NB4 (cell line): ENCODE results near the gene KCNC1.

Source experiments
- DNase-seq: peaks from one replicate; pipeline ENCODE4 v3.0.0; 2010; ENCODE audit warnings: low read depth
- H3K4me3 ChIP-seq: one replicate; pipeline ENCODE4 v1.5.1; 2011; ENCODE audit warnings: mild to moderate bottlenecking, low read depth, low read length, moderate library complexity
- MYC ChIP-seq: IDR thresholded peaks from 2 replicates; pipeline ENCODE4 v1.6.1; 2011; ENCODE audit warnings: low read depth, low read length
- POLR2A ChIP-seq: IDR thresholded peaks from 2 replicates; pipeline ENCODE4 v1.6.1; 2011; ENCODE audit warnings: mild to moderate bottlenecking; ENCODE audit not compliant: insufficient read length; ENCODE audit errors: extremely low read depth
- TF ChIP-seq, protein P1 (sequence below): IDR thresholded peaks from one replicate; pipeline ENCODE4 v1.5.1; 2012; ENCODE audit warnings: low read depth, low read length
- TF ChIP-seq, protein P2 (sequence below): IDR thresholded peaks from 2 replicates; pipeline ENCODE4 v1.6.1; 2011; ENCODE audit warnings: low read depth, low read length

The KCNC1 gene

DNA sequence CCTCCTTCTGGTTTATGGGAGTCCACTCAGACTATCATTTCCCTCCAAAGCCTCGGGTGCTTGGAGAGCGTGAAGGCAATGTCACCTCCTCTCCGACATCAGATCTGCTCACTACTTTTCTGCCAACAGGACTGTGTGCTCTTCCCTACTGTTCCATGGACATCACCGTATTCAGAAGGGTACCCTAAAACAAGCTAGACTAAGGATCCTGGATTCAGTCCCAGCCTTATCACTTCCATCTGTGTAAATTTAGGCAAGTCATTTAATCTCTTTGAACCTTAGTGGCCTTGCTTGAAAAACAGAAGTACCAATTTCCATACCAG, 78.2 kb downstream of the KCNC1 start:
- TF ChIP-seq, protein P1, sequence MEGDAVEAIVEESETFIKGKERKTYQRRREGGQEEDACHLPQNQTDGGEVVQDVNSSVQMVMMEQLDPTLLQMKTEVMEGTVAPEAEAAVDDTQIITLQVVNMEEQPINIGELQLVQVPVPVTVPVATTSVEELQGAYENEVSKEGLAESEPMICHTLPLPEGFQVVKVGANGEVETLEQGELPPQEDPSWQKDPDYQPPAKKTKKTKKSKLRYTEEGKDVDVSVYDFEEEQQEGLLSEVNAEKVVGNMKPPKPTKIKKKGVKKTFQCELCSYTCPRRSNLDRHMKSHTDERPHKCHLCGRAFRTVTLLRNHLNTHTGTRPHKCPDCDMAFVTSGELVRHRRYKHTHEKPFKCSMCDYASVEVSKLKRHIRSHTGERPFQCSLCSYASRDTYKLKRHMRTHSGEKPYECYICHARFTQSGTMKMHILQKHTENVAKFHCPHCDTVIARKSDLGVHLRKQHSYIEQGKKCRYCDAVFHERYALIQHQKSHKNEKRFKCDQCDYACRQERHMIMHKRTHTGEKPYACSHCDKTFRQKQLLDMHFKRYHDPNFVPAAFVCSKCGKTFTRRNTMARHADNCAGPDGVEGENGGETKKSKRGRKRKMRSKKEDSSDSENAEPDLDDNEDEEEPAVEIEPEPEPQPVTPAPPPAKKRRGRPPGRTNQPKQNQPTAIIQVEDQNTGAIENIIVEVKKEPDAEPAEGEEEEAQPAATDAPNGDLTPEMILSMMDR, result no peak
- TF ChIP-seq, protein P2, sequence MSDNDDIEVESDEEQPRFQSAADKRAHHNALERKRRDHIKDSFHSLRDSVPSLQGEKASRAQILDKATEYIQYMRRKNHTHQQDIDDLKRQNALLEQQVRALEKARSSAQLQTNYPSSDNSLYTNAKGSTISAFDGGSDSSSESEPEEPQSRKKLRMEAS, result no peak
- TF ChIP-seq POLR2A (no peak), MYC (no peak)
- no peak for DNase-seq
- no peak overlapping the region for H3K4me3 ChIP-seq

DNA sequence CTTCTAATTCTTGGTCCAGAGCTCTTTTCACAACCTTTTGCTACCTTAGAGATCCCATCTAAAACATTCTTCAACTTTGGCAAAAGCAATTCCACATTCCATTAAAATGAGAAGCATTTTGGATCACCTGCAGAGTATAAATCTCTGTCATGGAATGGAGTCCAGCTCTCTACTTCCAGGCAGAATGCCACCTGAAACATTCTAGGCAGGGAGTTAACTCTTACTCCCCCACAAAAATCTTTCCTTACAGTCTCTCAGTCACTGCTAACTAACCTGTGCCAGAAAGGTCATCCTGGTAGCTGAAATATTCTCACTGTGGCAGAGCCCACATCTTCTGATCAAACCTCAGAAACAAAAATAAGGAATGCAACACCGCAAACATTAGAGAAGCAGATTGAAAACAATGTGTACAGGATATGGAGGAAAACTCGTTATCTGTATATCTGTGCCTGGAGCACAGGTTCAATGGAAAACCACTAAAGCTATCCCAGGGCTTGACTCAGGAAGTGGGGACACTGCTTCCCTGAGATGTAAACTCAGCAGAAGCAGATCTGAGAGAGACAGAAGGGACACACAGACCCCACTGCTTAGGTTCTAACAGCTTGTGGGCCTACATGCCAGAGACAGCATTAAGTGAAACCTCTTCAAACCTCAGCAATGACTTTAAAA, 78.9 kb downstream of the KCNC1 start:
- H3K4me3 ChIP-seq, result no peak overlapping the region
- TF ChIP-seq MYC, result no peak
- TF ChIP-seq POLR2A, result no peak
- TF ChIP-seq, protein P2, result no peak
- TF ChIP-seq, protein P1, result no peak
- no peak for DNase-seq

DNA sequence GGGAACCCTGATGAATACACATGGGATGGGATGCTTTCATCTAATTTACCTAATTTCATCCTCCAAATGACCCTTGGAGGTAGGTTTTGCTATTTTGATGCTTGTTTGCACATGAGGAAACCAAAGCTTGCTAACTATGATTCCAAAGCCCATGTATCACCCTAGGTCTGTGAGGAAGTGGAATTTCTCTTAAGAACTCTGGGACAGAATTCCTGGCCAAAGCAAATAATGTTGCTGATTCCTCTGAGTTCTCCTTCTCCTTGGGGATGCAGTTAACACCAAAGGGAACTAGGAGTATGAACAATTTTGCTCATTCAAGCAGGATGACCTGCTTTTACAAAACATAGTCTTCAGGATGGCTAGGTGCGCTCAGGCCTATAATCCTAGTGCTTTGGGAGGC, 80.0 kb downstream of the KCNC1 start:
- TF ChIP-seq MYC (no peak), POLR2A (no peak)
- TF ChIP-seq, protein P1, result no peak
- TF ChIP-seq, protein P2, result no peak
- DNase-seq, result no peak
- H3K4me3 ChIP-seq, result no peak overlapping the region

DNA sequence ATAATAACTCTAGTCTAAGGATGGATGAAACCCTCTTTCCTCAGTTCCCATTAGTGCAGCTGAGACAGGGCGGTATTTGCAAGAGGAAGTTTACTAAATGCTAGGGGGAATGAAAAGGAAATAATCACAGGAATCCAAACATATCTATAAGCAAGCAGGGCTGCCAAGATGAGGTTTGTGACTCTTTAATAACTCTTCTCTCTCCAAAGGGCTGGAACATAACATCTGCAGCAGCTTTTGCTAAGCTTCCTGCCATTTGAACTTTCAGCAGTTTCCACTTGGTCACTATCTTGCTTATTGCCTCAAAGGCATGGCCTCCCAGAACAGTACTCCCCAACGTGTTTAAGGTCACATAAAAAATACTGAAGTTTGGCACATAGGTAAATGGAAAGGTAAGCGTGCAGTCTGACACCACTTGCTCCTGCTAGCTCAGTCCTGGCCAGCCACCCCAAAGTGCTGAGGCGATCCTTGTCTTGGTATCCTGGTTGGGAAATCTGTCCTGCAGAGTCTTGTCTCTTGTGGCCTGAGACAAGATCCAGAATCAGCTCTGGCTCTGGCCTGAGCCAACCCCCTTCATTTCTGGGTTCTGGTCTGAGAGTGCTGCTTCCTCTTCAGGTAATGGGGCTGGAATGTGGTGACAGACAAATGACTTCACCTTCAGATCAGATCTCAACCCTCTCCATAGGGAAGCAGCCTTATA, 81.8 kb downstream of the KCNC1 start:
- TF ChIP-seq MYC (no peak), POLR2A (no peak)
- TF ChIP-seq, protein P2, result no peak
- TF ChIP-seq, protein P1, result no peak
- no peak for DNase-seq

DNA sequence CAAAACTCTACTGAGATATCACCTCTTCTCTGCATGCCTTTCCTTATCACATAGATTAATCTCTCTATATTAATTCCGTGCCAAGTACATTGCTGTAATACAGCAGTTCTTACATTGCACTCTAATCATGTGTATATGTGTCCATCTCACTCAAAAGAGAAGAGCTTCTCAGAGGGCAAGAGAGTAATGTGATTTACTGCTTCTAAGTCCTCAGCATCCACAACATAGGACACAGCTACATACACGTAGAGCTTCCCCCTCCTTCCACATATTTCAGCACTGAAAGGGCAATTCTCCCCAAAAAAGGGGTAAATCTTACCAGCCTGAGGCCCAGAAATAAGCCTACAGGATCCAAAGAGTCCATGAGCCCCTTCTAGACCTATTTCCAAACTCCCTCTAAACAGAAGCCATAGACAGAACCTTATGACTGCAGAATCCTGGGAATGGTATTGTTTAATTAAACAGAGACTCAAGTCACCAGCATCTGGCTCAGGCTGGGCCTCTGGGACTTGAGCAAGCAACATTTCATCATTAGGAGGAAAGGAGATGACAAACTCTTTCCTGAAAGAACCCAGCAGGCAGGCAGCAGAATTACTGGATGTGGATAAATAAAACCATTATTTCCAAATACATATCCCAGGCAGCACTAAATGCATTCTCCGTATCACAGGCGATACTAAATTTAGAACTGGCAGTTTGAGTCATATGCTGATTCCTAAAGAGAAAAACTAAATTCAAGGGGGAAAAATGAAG, 87.2 kb downstream of the KCNC1 start:
- TF ChIP-seq, protein P2, result no peak
- no peak for TF ChIP-seq POLR2A
- no peak for TF ChIP-seq MYC
- TF ChIP-seq, protein P1, result no peak
- H3K4me3 ChIP-seq, result no peak overlapping the region
- DNase-seq, result no peak

More for the DNA sequence above, 81.8 kb downstream of the KCNC1 start:
- H3K4me3 ChIP-seq, result no peak overlapping the region
